Choroid plexus epithelial cell (primary cell): ENCODE results near the gene TACR3.
"Not testable (repeated sequence)": the region's sequence is repeated elsewhere in the genome, so short reads cannot be mapped to it uniquely, and the experiment has no call there.

Experiments
- DNase-seq: peaks from one replicate; pipeline ENCODE4 v3.0.0-alpha.2; 2010; ENCODE audit warnings: low read depth
- H3K4me3 ChIP-seq: 2 replicates; pipeline ENCODE4 v1.5.1; 2011; ENCODE audit warnings: low read depth, mild to moderate bottlenecking, control low read depth, low read length, moderate library complexity
- TF ChIP-seq, protein P1 (sequence below): conservative IDR thresholded peaks from 2 replicates; pipeline ENCODE4 v1.5.1; 2011; ENCODE audit warnings: low read depth, mild to moderate bottlenecking, control low read depth, inconsistent platforms, low read length, moderate library complexity

Gene TACR3

GRCh38 chr4:103645991-103646390 lies 73.8 kb downstream of the TACR3 start:
- DNase-seq: no peak
- no peak overlapping the region for H3K4me3 ChIP-seq
- TF ChIP-seq, protein P1, sequence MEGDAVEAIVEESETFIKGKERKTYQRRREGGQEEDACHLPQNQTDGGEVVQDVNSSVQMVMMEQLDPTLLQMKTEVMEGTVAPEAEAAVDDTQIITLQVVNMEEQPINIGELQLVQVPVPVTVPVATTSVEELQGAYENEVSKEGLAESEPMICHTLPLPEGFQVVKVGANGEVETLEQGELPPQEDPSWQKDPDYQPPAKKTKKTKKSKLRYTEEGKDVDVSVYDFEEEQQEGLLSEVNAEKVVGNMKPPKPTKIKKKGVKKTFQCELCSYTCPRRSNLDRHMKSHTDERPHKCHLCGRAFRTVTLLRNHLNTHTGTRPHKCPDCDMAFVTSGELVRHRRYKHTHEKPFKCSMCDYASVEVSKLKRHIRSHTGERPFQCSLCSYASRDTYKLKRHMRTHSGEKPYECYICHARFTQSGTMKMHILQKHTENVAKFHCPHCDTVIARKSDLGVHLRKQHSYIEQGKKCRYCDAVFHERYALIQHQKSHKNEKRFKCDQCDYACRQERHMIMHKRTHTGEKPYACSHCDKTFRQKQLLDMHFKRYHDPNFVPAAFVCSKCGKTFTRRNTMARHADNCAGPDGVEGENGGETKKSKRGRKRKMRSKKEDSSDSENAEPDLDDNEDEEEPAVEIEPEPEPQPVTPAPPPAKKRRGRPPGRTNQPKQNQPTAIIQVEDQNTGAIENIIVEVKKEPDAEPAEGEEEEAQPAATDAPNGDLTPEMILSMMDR: no peak

GRCh38 chr4:103634236-103634635 lies 85.5 kb downstream of the TACR3 start:
- no peak overlapping the region for H3K4me3 ChIP-seq
- TF ChIP-seq, protein P1: no peak
- DNase-seq: no peak

DNA sequence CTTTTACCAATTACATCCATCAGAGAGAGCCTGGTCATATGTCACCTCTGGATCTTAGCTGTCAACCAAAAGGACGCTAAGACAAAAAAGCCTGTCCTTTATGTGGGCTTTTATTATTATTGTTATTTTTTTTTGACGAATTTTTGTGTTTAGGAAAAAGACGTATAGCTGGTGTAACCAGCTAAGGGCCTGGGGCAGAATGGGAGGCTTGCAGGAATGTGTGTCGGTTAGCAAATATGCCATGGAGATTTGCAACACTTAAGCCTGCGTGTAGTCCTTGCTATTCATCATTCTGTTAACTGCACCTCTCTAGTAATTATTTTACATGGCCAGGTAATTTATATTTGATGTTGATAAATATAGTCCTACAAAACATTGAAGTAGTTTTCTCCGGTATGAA lies 93.5 kb downstream of the TACR3 start:
- TF ChIP-seq, protein P1: no peak
- no peak for DNase-seq
- H3K4me3 ChIP-seq: no peak overlapping the region

- no peak overlapping the region for H3K4me3 ChIP-seq
- DNase-seq: no peak
- TF ChIP-seq, protein P1: no peak
Observed at GRCh38 chr4:103591841-103592240, 127.9 kb downstream of the TACR3 start.

- no peak for DNase-seq
- H3K4me3 ChIP-seq: no peak overlapping the region
- TF ChIP-seq, protein P1: no peak
Observed at GRCh38 chr4:103567591-103567990, 152.2 kb downstream of the TACR3 start.

GRCh38 chr4:103559178-103559577 lies 160.6 kb downstream of the TACR3 start:
- not testable (repeated sequence) for DNase-seq, H3K4me3 ChIP-seq
